ENCODE data around the gene SPRED2. TPM values are rescaled to one million over a fixed set of nuclear protein-coding genes. Genes with fewer than 3 reads are reported as not detected.

The SPRED2 gene
- total and polyA plus RNA-seq, 8 donors, result 6.2 to 20.0 (median 15.2) TPM

GRCh38 chr2:65360441-65360840 is 72.0 kb downstream of the SPRED2 start:
- Histone ChIP-seq H3K27ac (no peak overlapping the region), H3K36me3 (no peaks in the 10 kb centered on the region), H3K9me3 (no peaks in the 10 kb centered on the region), H3K27me3 (no peaks in the 10 kb centered on the region), H3K4me1 (peaks cover 0 to 14% (median 8%) of the 10 kb centered on the region in 3 donors), H3K4me3 (no peak overlapping the region)
- intact Hi-C loops (cut with DNase I), result no loop called here
- 88 to 89% methylated on average over 6 of the region's 6 CpGs for WGBS, 2 donors
- no peak for TF ChIP-seq CTCF (IDR thresholded peaks at IDR 0.05)
- FAIRE-seq (no peak), ATAC-seq (no peak), DNase-seq (no peak)

- Histone ChIP-seq H3K4me1 (peaks cover 0 to 9% (median 4%) of the 10 kb centered on the region in 3 donors), H3K4me3 (no peak overlapping the region), H3K36me3 (no peaks in the 10 kb centered on the region), H3K27ac (no peak overlapping the region), H3K27me3 (no peaks in the 10 kb centered on the region), H3K9me3 (no peaks in the 10 kb centered on the region)
- ATAC-seq (peak in 1 of 4 donors; percentile 20), FAIRE-seq (no peak), DNase-seq (no peak)
- TF ChIP-seq CTCF (IDR thresholded peaks at IDR 0.05), result no peak
- 78 to 82% methylated on average over 7 of the region's 7 CpGs for WGBS, 2 donors
- intact Hi-C loops (cut with DNase I), result no loop called here
Measured at GRCh38 chr2:65358678-65359400, 73.6 kb downstream of the SPRED2 start.

- ATAC-seq, result no peak
- no peak overlapping the region for H3K4me3 ChIP-seq
- no peak for TF ChIP-seq CTCF (IDR thresholded peaks at IDR 0.05)
- intact Hi-C loops (cut with DNase I), result no loop called here
- H3K27ac ChIP-seq, result no peak overlapping the region
- H3K36me3 ChIP-seq, result no peaks in the 10 kb centered on the region
- no peaks in the 10 kb centered on the region for H3K27me3 ChIP-seq
- no peaks in the 10 kb centered on the region for H3K9me3 ChIP-seq
- FAIRE-seq, result no peak
- DNase-seq, result no peak
- H3K4me1 ChIP-seq, result peaks cover 0 to 6% (median 3%) of the 10 kb centered on the region in 3 donors
Measured at GRCh38 chr2:65357959-65358294, 74.5 kb downstream of the SPRED2 start.

GRCh38 chr2:65357095-65357958 is 75.1 kb downstream of the SPRED2 start:
- DNase-seq, result no peak
- H3K27me3 ChIP-seq, result no peaks in the 10 kb centered on the region
- 60 to 67% methylated on average over 9 of the region's 9 CpGs for WGBS, 2 donors
- H3K36me3 ChIP-seq, result no peaks in the 10 kb centered on the region
- no peak overlapping the region for H3K4me3 ChIP-seq
- ATAC-seq, result no peak
- no peak for TF ChIP-seq CTCF (IDR thresholded peaks at IDR 0.05)
- H3K9me3 ChIP-seq, result no peaks in the 10 kb centered on the region
- intact Hi-C loops (cut with DNase I), result no loop called here
- no peak overlapping the region for H3K27ac ChIP-seq
- FAIRE-seq, result no peak
- peaks cover 0 to 6% (median 3%) of the 10 kb centered on the region in 3 donors for H3K4me1 ChIP-seq

Measured in pancreas (tissue), 10 donors.